ENCODE results near the gene TRPM2.

The TRPM2 gene

DNA sequence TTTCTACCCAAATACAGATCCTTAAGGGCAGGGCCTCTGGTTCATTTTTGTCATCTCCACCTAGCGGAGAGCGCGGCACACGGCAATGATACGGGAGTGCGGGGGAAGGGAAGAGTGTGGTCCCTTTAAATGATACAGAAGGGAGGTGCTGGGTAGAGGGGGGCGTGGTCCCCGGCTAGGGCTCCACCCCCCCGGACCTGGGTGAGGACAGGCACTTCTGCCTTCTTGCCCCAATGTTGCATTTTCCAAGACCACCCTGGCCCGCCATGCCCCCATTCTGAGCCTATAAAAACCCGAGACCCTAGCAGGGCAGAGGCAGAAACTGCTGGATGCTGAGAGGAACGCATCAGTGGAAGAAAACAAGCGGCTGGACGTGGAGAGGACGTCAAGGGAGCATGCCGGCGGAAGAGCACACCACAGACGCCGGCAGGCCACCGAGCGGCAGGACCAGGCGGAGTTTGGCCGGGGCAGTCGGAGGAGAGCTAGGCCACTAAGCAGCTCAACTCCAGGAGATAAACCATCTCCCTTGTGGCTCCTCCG lies 131.9 kb downstream of the TRPM2 start:
- DNase-seq (ENCODE audit: insufficient read length, low spot score) (peak; percentile 47), FAIRE-seq (no peak)
- no peak for TF ChIP-seq CTCF (IDR thresholded peaks at IDR 0.05; ENCODE audit: insufficient read depth, missing control alignments)

DNA sequence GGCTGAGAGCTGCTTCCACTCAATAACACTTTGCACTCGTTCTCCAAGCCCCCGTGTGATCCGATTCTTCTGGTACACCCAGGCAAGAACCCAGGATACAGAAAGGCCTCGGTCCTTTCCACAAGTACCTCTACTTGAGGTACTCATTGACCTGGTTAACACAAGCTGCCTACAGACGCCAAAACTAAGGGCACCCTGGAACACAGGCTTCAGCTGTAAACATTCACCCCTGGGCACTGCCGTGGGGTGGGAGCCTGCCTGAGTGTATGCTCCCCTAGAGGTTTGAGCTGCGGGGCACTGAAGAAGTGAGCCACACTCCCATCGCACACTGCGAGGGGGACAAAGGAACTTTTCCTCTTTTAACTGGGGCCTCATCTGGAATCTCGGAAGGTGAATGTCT lies 132.4 kb downstream of the TRPM2 start:
- TF ChIP-seq CTCF (IDR thresholded peaks at IDR 0.05; ENCODE audit: insufficient read depth, missing control alignments), result no peak
- no peak for FAIRE-seq
- DNase-seq (ENCODE audit: insufficient read length, low spot score), result no peak

DNA sequence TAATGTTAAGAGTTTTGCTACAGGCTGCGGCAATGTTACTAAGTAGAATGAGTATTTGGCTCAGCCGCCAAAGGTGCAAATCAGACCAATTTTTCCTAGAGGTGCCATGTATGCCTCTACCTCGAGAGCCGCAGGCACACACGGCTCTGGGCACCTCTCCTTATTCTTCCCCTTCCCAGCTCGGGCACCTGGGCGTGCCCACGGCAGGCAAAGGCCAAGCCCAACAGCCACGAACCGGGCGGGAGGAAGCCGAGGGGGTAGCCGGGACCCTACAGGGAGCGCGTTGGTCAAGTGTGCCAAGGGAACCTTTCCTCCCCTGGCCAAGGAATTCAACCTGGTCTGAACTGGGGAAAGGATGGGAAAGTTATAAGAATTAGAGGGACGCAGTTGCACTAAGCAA lies 132.9 kb downstream of the TRPM2 start:
- DNase-seq (ENCODE audit: insufficient read length, low spot score) (no peak), FAIRE-seq (no peak)
- TF ChIP-seq CTCF (IDR thresholded peaks at IDR 0.05; ENCODE audit: insufficient read depth, missing control alignments), result no peak

DNA sequence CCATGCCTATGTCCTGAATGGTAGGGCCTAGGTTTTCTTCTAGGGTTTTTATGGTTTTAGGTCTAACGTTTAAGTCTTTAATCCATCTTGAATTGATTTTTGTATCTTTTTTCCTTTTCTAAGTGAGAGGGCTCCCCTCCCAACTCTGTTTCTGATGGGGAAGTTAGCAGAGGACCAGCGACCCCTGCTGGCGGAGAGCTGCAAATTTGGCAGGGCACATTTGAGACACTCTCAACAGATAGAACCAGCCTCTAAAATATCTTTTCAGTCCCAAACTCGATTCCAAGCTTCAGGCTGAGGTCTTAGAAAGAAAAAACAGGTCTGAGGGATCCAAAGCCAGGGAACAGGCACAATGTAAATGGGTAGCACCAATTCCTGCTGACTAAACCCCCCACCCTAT lies 134.4 kb downstream of the TRPM2 start:
- no peak for DNase-seq (ENCODE audit: insufficient read length, low spot score)
- TF ChIP-seq CTCF (IDR thresholded peaks at IDR 0.05; ENCODE audit: insufficient read depth, missing control alignments), result no peak
- FAIRE-seq, result no peak

DNA sequence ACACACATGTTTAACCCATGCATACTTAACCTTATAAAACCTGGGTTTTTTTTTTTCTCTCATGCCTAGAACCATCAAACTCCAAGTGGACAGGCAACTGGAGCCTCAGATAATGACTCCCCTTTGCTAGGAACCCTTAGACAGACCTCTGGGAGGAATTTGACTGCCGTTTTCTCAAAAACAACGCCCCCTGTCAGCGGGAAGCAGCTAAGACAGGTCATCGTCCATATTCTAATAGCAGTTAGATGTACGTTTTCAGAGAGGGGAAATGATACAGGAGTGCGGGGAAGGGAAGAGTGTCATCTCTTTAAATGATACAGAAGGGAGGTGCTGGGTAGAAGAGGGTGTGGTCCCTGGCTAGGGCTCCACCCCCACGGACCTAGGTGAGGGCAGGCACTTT lies 136.5 kb downstream of the TRPM2 start:
- TF ChIP-seq CTCF (IDR thresholded peaks at IDR 0.05; ENCODE audit: insufficient read depth, missing control alignments), result no peak
- no peak for DNase-seq (ENCODE audit: insufficient read length, low spot score)

GRCh38 chr21:44490405-44490804 lies 137.0 kb downstream of the TRPM2 start:
- no peak for DNase-seq (ENCODE audit: insufficient read length, low spot score)
- TF ChIP-seq CTCF (IDR thresholded peaks at IDR 0.05; ENCODE audit: insufficient read depth, missing control alignments), result no peak
- FAIRE-seq, result no peak

More for the DNA sequence above, 136.5 kb downstream of the TRPM2 start:
- FAIRE-seq, result no peak

DNA sequence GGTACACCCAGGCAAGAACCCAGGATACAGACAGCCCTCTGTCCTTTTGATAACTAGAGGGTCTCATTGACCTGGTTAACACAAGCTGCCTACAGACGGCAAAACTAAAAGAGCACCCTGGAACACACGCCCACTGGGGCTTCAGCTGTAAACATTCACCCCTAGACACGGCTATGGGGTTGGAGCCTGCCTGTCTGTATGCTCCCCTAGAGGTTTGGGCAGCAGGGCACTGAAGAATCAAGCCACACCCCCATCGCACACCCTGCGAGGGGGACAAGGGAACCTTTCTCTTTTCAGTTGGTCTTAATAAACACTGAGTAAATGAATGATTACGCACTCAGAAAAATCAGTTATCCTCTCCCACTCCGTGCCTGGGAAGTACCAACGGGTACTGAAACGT lies 137.4 kb downstream of the TRPM2 start:
- DNase-seq (ENCODE audit: insufficient read length, low spot score) (no peak), FAIRE-seq (no peak)
- TF ChIP-seq CTCF (IDR thresholded peaks at IDR 0.05; ENCODE audit: insufficient read depth, missing control alignments), result no peak
